Uterus (tissue), 2 donors: ENCODE data around the gene TEPSIN.

Experiments
- POLR2A ChIP-seq, 2 donors: fragments of 450-650 bp; IDR thresholded peaks; one replicate each; pipeline ENCODE4 v1.6.1; 2016; ENCODE audit warnings: antibody characterized with exemption in 2 of 2, mild to moderate bottlenecking in 1 of 2, moderate library complexity in 1 of 2
- TF ChIP-seq, protein P1 (sequence below), 4 experiments: fragments of 200-600 bp in 2 of 4; fragments of 450-650 bp in 2 of 4; sonication (generic) in 2 of 4; IDR thresholded peaks; one replicate each; pipeline ENCODE4 v1.5.1; 2016 to 2019; ENCODE audit warnings: antibody characterized with exemption in 4 of 4, mild to moderate bottlenecking in 2 of 4, moderate library complexity in 1 of 4

DNA sequence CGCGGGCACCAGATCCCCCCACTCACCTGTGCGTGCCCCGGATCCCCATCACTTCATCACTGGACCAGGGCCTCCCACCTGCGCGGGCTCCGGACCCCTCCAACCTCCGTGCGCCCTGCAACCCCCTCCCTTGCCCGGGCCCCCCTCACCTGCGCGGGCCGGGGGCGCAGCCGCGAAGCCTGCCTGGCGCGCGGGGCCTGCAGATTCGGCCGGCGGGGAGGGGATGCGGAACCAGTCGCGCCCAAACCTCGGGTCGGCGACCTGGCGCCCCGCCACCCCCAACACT, 16.3 kb downstream of the TEPSIN start:
- TF ChIP-seq, protein P1, sequence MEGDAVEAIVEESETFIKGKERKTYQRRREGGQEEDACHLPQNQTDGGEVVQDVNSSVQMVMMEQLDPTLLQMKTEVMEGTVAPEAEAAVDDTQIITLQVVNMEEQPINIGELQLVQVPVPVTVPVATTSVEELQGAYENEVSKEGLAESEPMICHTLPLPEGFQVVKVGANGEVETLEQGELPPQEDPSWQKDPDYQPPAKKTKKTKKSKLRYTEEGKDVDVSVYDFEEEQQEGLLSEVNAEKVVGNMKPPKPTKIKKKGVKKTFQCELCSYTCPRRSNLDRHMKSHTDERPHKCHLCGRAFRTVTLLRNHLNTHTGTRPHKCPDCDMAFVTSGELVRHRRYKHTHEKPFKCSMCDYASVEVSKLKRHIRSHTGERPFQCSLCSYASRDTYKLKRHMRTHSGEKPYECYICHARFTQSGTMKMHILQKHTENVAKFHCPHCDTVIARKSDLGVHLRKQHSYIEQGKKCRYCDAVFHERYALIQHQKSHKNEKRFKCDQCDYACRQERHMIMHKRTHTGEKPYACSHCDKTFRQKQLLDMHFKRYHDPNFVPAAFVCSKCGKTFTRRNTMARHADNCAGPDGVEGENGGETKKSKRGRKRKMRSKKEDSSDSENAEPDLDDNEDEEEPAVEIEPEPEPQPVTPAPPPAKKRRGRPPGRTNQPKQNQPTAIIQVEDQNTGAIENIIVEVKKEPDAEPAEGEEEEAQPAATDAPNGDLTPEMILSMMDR (IDR thresholded peaks at IDR 0.05) = peak in 1 of 4 experiments; percentile 3
- TF ChIP-seq POLR2A (IDR thresholded peaks at IDR 0.05) = no peak
